HK-2 (cell line): Measurements from ENCODE around the gene TDRD12.

Experiments
- DNase-seq: peaks from one replicate; pipeline ENCODE4 v3.0.0-alpha.2; 2018; ENCODE audit not compliant: unreplicated experiment

The TDRD12 gene

GRCh38 chr19:32868206-32868950 is 148.8 kb downstream of the TDRD12 start:
- DNase-seq = no peak

GRCh38 chr19:32869369-32869965 is 149.9 kb downstream of the TDRD12 start, which contains the start of gene SLC7A9:
Gene SLC7A9, minus strand, starts transcription at chr19:32869767. Its CDS starts 1,233 bp downstream, at chr19:32868534.
- no peak for DNase-seq

- no peak for DNase-seq
These were observed 150.5 kb downstream of the TDRD12 start for GRCh38 chr19:32869966-32870573.

- DNase-seq = no peak
These were observed 151.4 kb downstream of the TDRD12 start for GRCh38 chr19:32870981-32871451.

- DNase-seq = no peak
These were observed 152.8 kb downstream of the TDRD12 start for GRCh38 chr19:32872391-32872790.

- no peak for DNase-seq
These were observed 153.8 kb downstream of the TDRD12 start for GRCh38 chr19:32873247-32873959.

GRCh38 chr19:32874605-32875004 is 155.0 kb downstream of the TDRD12 start:
- DNase-seq = no peak

- no peak for DNase-seq
These were observed 155.9 kb downstream of the TDRD12 start for GRCh38 chr19:32875428-32875827.

- no peak for DNase-seq
These were observed 156.8 kb downstream of the TDRD12 start for GRCh38 chr19:32876236-32876918.

- DNase-seq = no peak
These were observed 157.3 kb downstream of the TDRD12 start for GRCh38 chr19:32876919-32877285.
